Keratinocyte (primary cell): Measurements from ENCODE around the gene ACTG1. TPM values are rescaled to one million over a fixed set of nuclear protein-coding genes. Genes with fewer than 3 reads are reported as not detected.

Source experiments
- DNase-seq: peaks from one replicate; pipeline ENCODE4 v3.0.0-alpha.2; 2011; ENCODE audit warnings: low read depth, missing footprints, low spot score
- FAIRE-seq: peaks from 2 replicates; lab custom pipeline; 2011; peaks lifted over from hg19 to GRCh38; lab: Jason Lieb, UNC
- H2AFZ ChIP-seq: 2 replicates; pipeline ENCODE4 v1.6.0; 2012; ENCODE audit warnings: low read length, control low read depth, inconsistent platforms; ENCODE audit not compliant: control insufficient read depth
- H3K27ac ChIP-seq: 2 replicates; pipeline ENCODE4 v1.5.1; 2011; ENCODE audit warnings: low read length; ENCODE audit not compliant: control insufficient read depth, insufficient read depth
- H3K27me3 ChIP-seq: 3 replicates; pipeline ENCODE4 v1.6.0; 2011; ENCODE audit warnings: low read length; ENCODE audit not compliant: control insufficient read depth, insufficient read depth; ENCODE audit errors: extremely low read depth
- H3K36me3 ChIP-seq, 2 experiments: 2 replicates in 1 of 2; 3 replicates in 1 of 2; pipeline ENCODE4 v1.5.1; 2011; ENCODE audit warnings: low read length in 2 of 2, mild to moderate bottlenecking in 1 of 2; ENCODE audit not compliant: control insufficient read depth in 2 of 2, insufficient read depth in 2 of 2; ENCODE audit errors: extremely low read depth in 1 of 2
- H3K4me1 ChIP-seq: 3 replicates; pipeline ENCODE4 v1.5.1; 2011; ENCODE audit warnings: low read length; ENCODE audit not compliant: control insufficient read depth, insufficient read depth; ENCODE audit errors: extremely low read depth
- H3K4me2 ChIP-seq: 3 replicates; pipeline ENCODE4 v1.6.0; 2011; ENCODE audit warnings: low read depth, low read length; ENCODE audit not compliant: control insufficient read depth, insufficient read depth; ENCODE audit errors: extremely low read depth
- H3K4me3 ChIP-seq, 3 experiments: fragments of 200-600 bp in 1 of 3; sonication (generic) in 1 of 3; 2 replicates in 2 of 3; 3 replicates in 1 of 3; pipeline ENCODE4 v1.5.1; 2011 to 2016; ENCODE audit warnings: low read length in 3 of 3, mild to moderate bottlenecking in 3 of 3, control low read depth in 2 of 3, inconsistent platforms in 1 of 3, low read depth in 1 of 3, mixed read lengths in 1 of 3, mixed run types in 1 of 3, moderate library complexity in 1 of 3; ENCODE audit not compliant: control insufficient read depth in 2 of 3, insufficient read depth in 2 of 3; ENCODE audit errors: extremely low read depth in 1 of 3
- H3K79me2 ChIP-seq: 2 replicates; pipeline ENCODE4 v1.6.0; 2012; ENCODE audit warnings: low read length; ENCODE audit not compliant: control insufficient read depth, insufficient read depth
- H3K9ac ChIP-seq: 3 replicates; pipeline ENCODE4 v1.6.0; 2011; ENCODE audit warnings: low read length; ENCODE audit not compliant: control insufficient read depth, insufficient read depth; ENCODE audit errors: extremely low read depth
- H3K9me1 ChIP-seq: 3 replicates; pipeline ENCODE4 v1.6.0; 2011; ENCODE audit warnings: low read length; ENCODE audit not compliant: control insufficient read depth, insufficient read depth; ENCODE audit errors: extremely low read depth
- H3K9me3 ChIP-seq: 2 replicates; pipeline ENCODE4 v1.5.1; 2012; ENCODE audit warnings: low read depth, low read length; ENCODE audit not compliant: control insufficient read depth
- H4K20me1 ChIP-seq: 3 replicates; pipeline ENCODE4 v1.6.0; 2011; ENCODE audit warnings: low read length; ENCODE audit not compliant: control insufficient read depth, insufficient read depth; ENCODE audit errors: extremely low read depth
- EZH2 ChIP-seq: IDR thresholded peaks from one replicate; pipeline ENCODE4 v1.6.1; 2012; ENCODE audit warnings: inconsistent platforms, mild to moderate bottlenecking, low read length, moderate library complexity
- dilution Hi-C: fragments of 300-500 bp; cut with MboI; formaldehyde crosslinking; loops from one replicate; pipeline ENCODE4 v1.7.0; 2020; ENCODE audit warnings: low sequenced_read_pairs; ENCODE audit not compliant: extremely low pct_ligation_motif_present
- polyA plus RNA-seq, 5 experiments: library from polyadenylated mRNA; depleted of rRNA in 3 of 5; stranded (reverse) in 3 of 5; stranded (forward) in 1 of 5; unstranded in 1 of 5; fragments of >200 nt; gene quantifications; 1 replicate in 1 of 5; 2 replicates in 3 of 5; 3 replicates in 1 of 5; pipeline versions ENCODE4 v1.2.1 to v1.2.3, GENCODE V29; 2011 to 2012; ENCODE audit warnings: missing spikeins in 2 of 5, low read depth in 1 of 5, low replicate concordance in 1 of 5
- TF ChIP-seq, protein P1 (sequence below), 3 experiments: IDR thresholded peaks in 1 of 3; conservative IDR thresholded peaks in 1 of 3; optimal IDR thresholded peaks in 1 of 3; 2 replicates in 2 of 3; 3 replicates in 1 of 3; pipeline versions ENCODE3 to v1.5.1; 2011; ENCODE audit warnings: low read length in 3 of 3, mild to moderate bottlenecking in 3 of 3, moderate library complexity in 2 of 3, control low read depth in 1 of 3, inconsistent platforms in 1 of 3; ENCODE audit not compliant: insufficient read depth in 2 of 3; ENCODE audit errors: extremely low read depth in 1 of 3

Gene ACTG1
- polyA plus RNA-seq, 1 donor (not counting 4 experiments of a cell fraction or from before 2014, with no cell fraction given): 1,867 TPM

DNA sequence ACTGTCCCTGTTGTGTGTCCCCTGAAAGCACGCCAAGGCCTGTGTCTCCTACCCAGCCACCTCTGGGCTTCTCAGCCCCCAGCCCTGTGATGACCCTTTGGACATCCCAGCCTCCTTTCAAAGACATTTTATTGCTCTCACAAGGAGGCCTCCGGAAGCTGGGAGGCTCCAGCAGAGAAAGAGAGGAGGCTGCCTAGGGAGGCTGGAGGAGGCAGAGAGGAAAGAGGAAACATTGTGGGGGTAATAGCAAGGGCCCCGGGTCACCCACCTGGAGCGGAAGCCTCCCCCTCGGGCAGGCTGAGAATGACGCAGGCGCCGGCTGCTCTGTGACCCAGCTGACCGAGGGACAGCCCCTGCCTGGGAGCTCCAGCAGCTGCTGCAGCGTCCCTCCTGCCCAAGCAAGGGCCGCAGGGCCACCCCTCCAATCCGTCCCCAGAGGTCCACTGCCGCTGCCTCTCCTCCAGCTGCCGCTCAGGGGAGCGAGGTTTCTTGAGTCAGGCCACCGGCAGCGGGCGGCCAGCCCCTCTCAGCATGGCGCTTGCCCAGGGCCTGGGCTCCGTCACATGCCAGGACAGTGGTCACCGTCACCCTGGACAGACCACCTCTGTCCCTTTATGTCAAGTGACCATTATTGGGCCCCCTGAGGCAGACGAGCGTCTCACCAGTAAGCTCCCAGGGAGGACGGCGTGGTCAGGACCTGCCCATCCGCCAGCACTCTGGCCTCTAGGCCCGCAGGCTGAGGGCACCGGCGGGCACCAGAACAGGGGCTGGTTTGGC lies 29.3 kb downstream of the ACTG1 start:
- no peak overlapping the region for H3K4me2 ChIP-seq
- FAIRE-seq (no peak), DNase-seq (no peak)
- H3K9me3 ChIP-seq: no peaks in the 10 kb centered on the region
- no peaks in the 10 kb centered on the region for H3K79me2 ChIP-seq
- H3K36me3 ChIP-seq: no peaks in the 10 kb centered on the region
- dilution Hi-C loops: no loop called here
- H2AFZ ChIP-seq: no peak overlapping the region
- H3K27me3 ChIP-seq: peaks cover 23% of the 10 kb centered on the region
- no peak overlapping the region for H3K27ac ChIP-seq
- no peaks in the 10 kb centered on the region for H3K9me1 ChIP-seq
- no peak overlapping the region for H3K9ac ChIP-seq
- H4K20me1 ChIP-seq: no peaks in the 10 kb centered on the region
- peaks cover 4% of the 10 kb centered on the region for H3K4me1 ChIP-seq
- H3K4me3 ChIP-seq: no peak overlapping the region
- no peak for TF ChIP-seq EZH2
- TF ChIP-seq, protein P1, sequence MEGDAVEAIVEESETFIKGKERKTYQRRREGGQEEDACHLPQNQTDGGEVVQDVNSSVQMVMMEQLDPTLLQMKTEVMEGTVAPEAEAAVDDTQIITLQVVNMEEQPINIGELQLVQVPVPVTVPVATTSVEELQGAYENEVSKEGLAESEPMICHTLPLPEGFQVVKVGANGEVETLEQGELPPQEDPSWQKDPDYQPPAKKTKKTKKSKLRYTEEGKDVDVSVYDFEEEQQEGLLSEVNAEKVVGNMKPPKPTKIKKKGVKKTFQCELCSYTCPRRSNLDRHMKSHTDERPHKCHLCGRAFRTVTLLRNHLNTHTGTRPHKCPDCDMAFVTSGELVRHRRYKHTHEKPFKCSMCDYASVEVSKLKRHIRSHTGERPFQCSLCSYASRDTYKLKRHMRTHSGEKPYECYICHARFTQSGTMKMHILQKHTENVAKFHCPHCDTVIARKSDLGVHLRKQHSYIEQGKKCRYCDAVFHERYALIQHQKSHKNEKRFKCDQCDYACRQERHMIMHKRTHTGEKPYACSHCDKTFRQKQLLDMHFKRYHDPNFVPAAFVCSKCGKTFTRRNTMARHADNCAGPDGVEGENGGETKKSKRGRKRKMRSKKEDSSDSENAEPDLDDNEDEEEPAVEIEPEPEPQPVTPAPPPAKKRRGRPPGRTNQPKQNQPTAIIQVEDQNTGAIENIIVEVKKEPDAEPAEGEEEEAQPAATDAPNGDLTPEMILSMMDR (optimal IDR thresholded peaks at IDR 0.05 in 1 of 3, IDR thresholded peaks at IDR 0.05 in 1 of 3, conservative IDR thresholded peaks at IDR 0.05 in 1 of 3; ENCODE audit: extremely low read depth in 1 of 3, insufficient read depth in 2 of 3, low read length in 3 of 3): no peak

DNA sequence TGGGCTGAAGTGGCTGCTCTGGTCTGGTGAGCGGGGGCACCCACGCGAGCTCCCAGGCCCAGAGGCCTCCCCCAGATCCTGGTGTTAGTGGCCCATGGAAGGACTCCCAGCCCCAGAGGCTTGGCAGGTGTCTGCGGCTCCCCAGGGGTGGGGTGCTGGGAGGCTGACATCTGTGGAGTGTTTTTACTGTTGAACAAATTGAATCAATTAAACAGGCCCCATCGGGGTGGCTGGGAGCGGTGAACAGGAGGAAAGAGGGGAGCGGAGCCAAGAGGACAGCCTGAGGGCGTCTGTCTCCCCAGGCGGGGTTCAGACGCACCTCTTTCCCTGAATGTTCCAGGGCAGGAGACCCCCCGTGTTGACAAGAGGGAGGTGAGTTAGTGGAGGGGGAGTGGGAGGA lies 29.9 kb downstream of the ACTG1 start:
- H4K20me1 ChIP-seq: no peaks in the 10 kb centered on the region
- no peak overlapping the region for H3K4me3 ChIP-seq
- H3K4me2 ChIP-seq: no peak overlapping the region
- TF ChIP-seq, protein P1 (optimal IDR thresholded peaks at IDR 0.05 in 1 of 3, IDR thresholded peaks at IDR 0.05 in 1 of 3, conservative IDR thresholded peaks at IDR 0.05 in 1 of 3; ENCODE audit: extremely low read depth in 1 of 3, insufficient read depth in 2 of 3, low read length in 3 of 3): no peak
- TF ChIP-seq EZH2: no peak
- peaks cover 23% of the 10 kb centered on the region for H3K27me3 ChIP-seq
- peaks cover 4% of the 10 kb centered on the region for H3K4me1 ChIP-seq
- DNase-seq: no peak
- H3K9ac ChIP-seq: no peak overlapping the region
- no peaks in the 10 kb centered on the region for H3K9me3 ChIP-seq
- H3K9me1 ChIP-seq: no peaks in the 10 kb centered on the region
- no peak overlapping the region for H2AFZ ChIP-seq
- H3K36me3 ChIP-seq: no peaks in the 10 kb centered on the region
- dilution Hi-C loops: no loop called here
- FAIRE-seq: no peak
- H3K79me2 ChIP-seq: no peaks in the 10 kb centered on the region
- no peak overlapping the region for H3K27ac ChIP-seq
